K562 (cell line): ENCODE measurements around the gene HYI. TPM values are rescaled to one million over a fixed set of nuclear protein-coding genes. Genes with fewer than 3 reads are reported as not detected.

Experiments used
- ATAC-seq: fragments of 200-7000 bp; cut with Tn5 transposase; 3 replicates; pipeline ENCODE4 v1.9.1; 2020; ENCODE audit warnings: moderate library complexity
- BruUV-seq: library from RNA; stranded (reverse); fragments of 400-500 nt; replicated peaks from 2 replicates; lab custom pipeline; 2021; lab: Mats Ljungman, UMichigan
- CTCF ChIA-PET: fragments of 300-600 bp; formaldehyde crosslinking; extraction: SDS; loops from one replicate; lab custom pipeline; 2021; ENCODE audit warnings: low intra/inter-chr PET ratio; lab: Yijun Ruan, JAX
- POLR2A ChIA-PET: fragments of 300-600, 350-650 bp; sonication (Branson Sonifier 250); formaldehyde crosslinking; extraction: SDS; loops from one replicate; lab custom pipeline; 2021; ENCODE audit warnings: antibody characterized with exemption, inconsistent platforms; lab: Yijun Ruan, JAX
- DNase-seq, 4 experiments: peaks; one replicate each; pipeline versions ENCODE4 v3.0.0 to v3.0.0-alpha.2; 2011 to 2018; ENCODE audit warnings: low spot score in 3 of 4, mixed read lengths in 3 of 4; ENCODE audit errors: extremely low read depth in 1 of 4
- FAIRE-seq: peaks from 2 replicates; lab custom pipeline; 2011; peaks lifted over from hg19 to GRCh38; lab: Jason Lieb, UNC
- H2AFZ ChIP-seq: 2 replicates; pipeline ENCODE4 v1.6.0; 2011; ENCODE audit warnings: low read depth, low read length, control low read depth, inconsistent platforms
- H3K27ac ChIP-seq: fragments of 200-600 bp; 3 replicates; pipeline ENCODE4 v1.8.0; 2011; ENCODE audit warnings: low read depth, mild to moderate bottlenecking, control low read depth, inconsistent platforms, low read length, moderate library complexity, mixed read lengths; ENCODE audit errors: extremely low read depth
- H3K27me3 ChIP-seq, 2 experiments: fragments of 300-600 bp in 1 of 2; 2 replicates in 1 of 2; 3 replicates in 1 of 2; pipeline versions ENCODE4 v1.6.0 to v1.8.0; 2011; ENCODE audit warnings: inconsistent platforms in 2 of 2, low read length in 2 of 2, mild to moderate bottlenecking in 1 of 2, mixed read lengths in 1 of 2, moderate library complexity in 1 of 2; ENCODE audit not compliant: control insufficient read depth in 2 of 2, insufficient read depth in 2 of 2
- H3K36me3 ChIP-seq: fragments of 300-600 bp; 3 replicates; pipeline ENCODE4 v1.8.0; 2011; ENCODE audit warnings: mild to moderate bottlenecking, low read length, inconsistent platforms; ENCODE audit not compliant: control insufficient read depth, insufficient read depth
- H3K4me1 ChIP-seq, 2 experiments: fragments of 200-600 bp in 1 of 2; replicated peaks in 1 of 2; 2 replicates in 1 of 2; 3 replicates in 1 of 2; pipeline versions ENCODE4 v1.5.1 to v1.8.0; 2011; ENCODE audit warnings: inconsistent platforms in 2 of 2, low read length in 2 of 2, mild to moderate bottlenecking in 1 of 2, mixed read lengths in 1 of 2, moderate library complexity in 1 of 2; ENCODE audit not compliant: control insufficient read depth in 2 of 2, insufficient read depth in 2 of 2
- H3K4me2 ChIP-seq: 2 replicates; pipeline ENCODE4 v1.6.1; 2011; ENCODE audit warnings: low read length, control low read depth, inconsistent platforms, mixed read lengths; ENCODE audit not compliant: insufficient read depth
- H3K4me3 ChIP-seq: fragments of 200-600 bp; sonication (generic), shearing (Covaris generic); 2 replicates; pipeline ENCODE4 v1.5.1; 2016; ENCODE audit warnings: control low read depth, inconsistent platforms
- H3K79me2 ChIP-seq: fragments of 200-600 bp; 3 replicates; pipeline ENCODE4 v1.8.0; 2011; ENCODE audit warnings: low read length, inconsistent platforms; ENCODE audit not compliant: control insufficient read depth, insufficient read depth
- H3K9ac ChIP-seq, 2 experiments: 2 replicates each; pipeline versions ENCODE4 v1.6.0 to v1.6.1; 2011; ENCODE audit warnings: low read depth in 2 of 2, low read length in 2 of 2, control low read depth in 1 of 2, inconsistent platforms in 1 of 2, mild to moderate bottlenecking in 1 of 2, mixed read lengths in 1 of 2; ENCODE audit not compliant: insufficient read depth in 1 of 2
- H3K9me1 ChIP-seq: one replicate; pipeline ENCODE4 v1.6.0; 2011; ENCODE audit warnings: inconsistent platforms, mild to moderate bottlenecking, low read length, moderate library complexity; ENCODE audit not compliant: control insufficient read depth, insufficient read depth
- H3K9me3 ChIP-seq: replicated peaks from 2 replicates; pipeline ENCODE4 v1.5.1; 2011; ENCODE audit warnings: low read depth, low read length, inconsistent platforms; ENCODE audit not compliant: control insufficient read depth, insufficient read depth
- H4K20me1 ChIP-seq: replicated peaks from 2 replicates; pipeline ENCODE4 v1.6.1; 2011; ENCODE audit warnings: low read length, inconsistent platforms, mixed read lengths; ENCODE audit not compliant: control insufficient read depth, insufficient read depth
- CBX8 ChIP-seq: fragments of 200-600 bp; sonication (generic); IDR thresholded peaks from 2 replicates; pipeline ENCODE4 v1.6.1; 2012; ENCODE audit warnings: borderline replicate concordance, mixed run types, low read depth, mild to moderate bottlenecking, moderate library complexity, mixed read lengths, low read length, control low read depth, inconsistent platforms; ENCODE audit not compliant: poor library complexity, severe bottlenecking; ENCODE audit errors: extremely low read depth
- HMG20B ChIP-seq: fragments of 250-450 bp; sonication (Bioruptor Pico); IDR thresholded peaks from 2 replicates; pipeline ENCODE4 v1.5.0; 2021; ENCODE audit warnings: mild to moderate bottlenecking
- IRF1 ChIP-seq: sonication (generic); formaldehyde crosslinking; IDR thresholded peaks from 2 replicates; pipeline ENCODE4 v1.8.0; 2022; ENCODE audit warnings: missing genetic modification reagents, mild to moderate bottlenecking, borderline replicate concordance
- JUNB ChIP-seq: fragments of 450-650 bp; formaldehyde crosslinking; conservative IDR thresholded peaks from 2 replicates; pipeline ENCODE4 v1.4.0; 2020; ENCODE audit warnings: mild to moderate bottlenecking
- JUND ChIP-seq, 2 experiments: IDR thresholded peaks; 2 replicates in 1 of 2; 3 replicates in 1 of 2; pipeline ENCODE4 v1.6.1; 2011; ENCODE audit warnings: borderline replicate concordance in 2 of 2, low read depth in 2 of 2, low read length in 2 of 2, improper control_type of control experiment in 1 of 2, missing biosample characterization in 1 of 2, missing genetic modification characterization in 1 of 2, missing genetic modification reagents in 1 of 2
- MTA1 ChIP-seq: fragments of 450-650 bp; IDR thresholded peaks from 2 replicates; pipeline ENCODE4 v1.6.1; 2017; ENCODE audit warnings: borderline replicate concordance
- NR2F6 ChIP-seq: fragments of 450-650 bp; formaldehyde crosslinking; IDR thresholded peaks from 2 replicates; pipeline ENCODE4 v1.4.0; 2020; ENCODE audit warnings: mild to moderate bottlenecking
- PCBP2 ChIP-seq: fragments of 200-400 bp; formaldehyde crosslinking; IDR thresholded peaks from 2 replicates; pipeline ENCODE4 v1.6.1; 2018; ENCODE audit warnings: low read length, low read depth, mild to moderate bottlenecking, moderate library complexity; ENCODE audit not compliant: poor library complexity, severe bottlenecking
- POLR2B ChIP-seq: fragments of 450-650 bp; IDR thresholded peaks from 2 replicates; pipeline ENCODE4 v1.6.1; 2018; ENCODE audit warnings: low read depth; ENCODE audit not compliant: partially characterized antibody
- RBM22 ChIP-seq: fragments of 200-400 bp; formaldehyde crosslinking; IDR thresholded peaks from 2 replicates; pipeline ENCODE4 v1.6.1; 2018; ENCODE audit warnings: low read length, low read depth; ENCODE audit not compliant: poor library complexity, severe bottlenecking
- RBM34 ChIP-seq: fragments of 200-400 bp; formaldehyde crosslinking; IDR thresholded peaks from 2 replicates; pipeline ENCODE4 v1.6.1; 2018; ENCODE audit warnings: low read length, borderline replicate concordance; ENCODE audit not compliant: insufficient read depth
- SRSF9 ChIP-seq: fragments of 200-400 bp; formaldehyde crosslinking; IDR thresholded peaks from 2 replicates; pipeline ENCODE4 v1.6.1; 2017; ENCODE audit warnings: low read depth, low read length, borderline replicate concordance
- THAP7 ChIP-seq: fragments of 250-450 bp; sonication (Bioruptor Pico); IDR thresholded peaks from 2 replicates; pipeline ENCODE4 v1.5.0; 2021
- ZNF165 ChIP-seq: fragments of 250-450 bp; sonication (Bioruptor Pico); IDR thresholded peaks from 2 replicates; pipeline ENCODE4 v1.4.0; 2020; ENCODE audit warnings: borderline replicate concordance
- ZNF354B ChIP-seq: fragments of 250-450 bp; sonication (Bioruptor Pico); IDR thresholded peaks from 2 replicates; pipeline ENCODE4 v1.4.0; 2020
- ZSCAN29 ChIP-seq: fragments of 450-650 bp; IDR thresholded peaks from 2 replicates; pipeline ENCODE4 v1.6.1; 2017
- WGBS: fragments of 100-300 bp; shearing (Covaris generic); methylation state at CpG from one replicate; pipeline ENCODE4 v1.1.6; 2016; ENCODE audit warnings: low coverage, mixed read lengths; ENCODE audit not compliant: insufficient coverage; ENCODE audit errors: missing lambda C conversion rate; 5-methylcytosine and 5-hydroxymethylcytosine counted together
- in situ Hi-C: fragments of 300-500 bp; cut with MboI; formaldehyde crosslinking; loops from 4 replicates; pipeline ENCODE4 v1.15.0; 2018; ENCODE audit warnings: inconsistent platforms, mixed read lengths
- intact Hi-C: fragments of 100-400 bp; cut with micrococcal nuclease; formaldehyde crosslinking; loops from 2 replicates; pipeline ENCODE4 v1.14.2; 2022
- polyA plus RNA-seq, 8 experiments: library from polyadenylated mRNA; depleted of rRNA in 4 of 8; stranded (reverse) in 5 of 8; unstranded in 3 of 8; fragments of >200 nt; fragmentation: Nextera tagmentation in 2 of 8; fragmentation: Illumina TruSeq in 1 of 8; extraction: Ambion mirVana in 2 of 8; extraction: Trizol in 1 of 8; gene quantifications; 2 replicates each; pipeline versions ENCODE4 v1.2.1 to v1.2.3, GENCODE V29; 2011 to 2014; ENCODE audit warnings: inconsistent platforms in 1 of 8, missing spikeins in 1 of 8
- total RNA-seq, 7 experiments: library from RNA; depleted of rRNA in 6 of 7; stranded (reverse); fragments of >200 nt in 6 of 7; fragmentation: Illumina TruSeq in 2 of 7; extraction: Trizol in 2 of 7; gene quantifications; 2 replicates each; pipeline versions ENCODE4 v1.2.1 to v1.2.3, GENCODE V29; 2011 to 2021; ENCODE audit warnings: low replicate concordance in 1 of 7

Gene HYI
- total and polyA plus RNA-seq, 9 of the 15 experiments (the other 6 are each of a cell fraction or from before 2014, with no cell fraction given), result 0.04 to 4.1 (median 1.4) TPM; not detected in 1

GRCh38 chr1:43434256-43434655 is 19.5 kb downstream of the HYI start:
- Histone ChIP-seq H2AFZ (no peak overlapping the region), H3K4me3 (no peak overlapping the region), H3K79me2 (no peaks in the 10 kb centered on the region), H3K9me1 (no peaks in the 10 kb centered on the region), H3K4me1 (no peaks in the 10 kb centered on the region), H3K9me3 (no peaks in the 10 kb centered on the region), H4K20me1 (no peaks in the 10 kb centered on the region), H3K27ac (no peak overlapping the region), H3K36me3 (peaks cover 55% of the 10 kb centered on the region; the same call in 2 of the 3 replicates), H3K4me2 (no peak overlapping the region), H3K9ac (no peak overlapping the region), H3K27me3 (no peaks in the 10 kb centered on the region)
- POLR2A ChIA-PET, result interaction anchor here (1.1 to 1.7 kb wide), 2 partner anchors 10 to 21 kb away, joined by 4 to 6 read pairs; no protein-coding TSS in a partner anchor
- no peak for TF ChIP-seq POLR2B
- TF ChIP-seq JUNB (CRISPR knock-in tag), result no peak
- no peak for TF ChIP-seq JUND (IDR thresholded peaks at IDR 0.05; ENCODE audit: borderline replicate concordance, low read depth, low read length)
- no peak for TF ChIP-seq JUND (tag; IDR thresholded peaks at IDR 0.05; ENCODE audit: borderline replicate concordance, low read depth, low read length)
- TF ChIP-seq ZNF165, result no peak
- CTCF ChIA-PET, result no interaction called here
- WGBS, result 80% methylated on average over 7 of the region's 7 CpGs
- no peak for DNase-seq
- BruUV-seq, result no TSS peak
- in situ Hi-C loops (no loop called here), intact Hi-C loops (no loop called here)
- no peak for ATAC-seq
- no peak for FAIRE-seq

GRCh38 chr1:43432907-43433306 is 20.8 kb downstream of the HYI start:
- WGBS, result 87% methylated on average over 5 of the region's 5 CpGs
- in situ Hi-C loops, result no loop called here
- H3K4me2 ChIP-seq, result no peak overlapping the region
- H4K20me1 ChIP-seq, result no peaks in the 10 kb centered on the region
- no peaks in the 10 kb centered on the region for H3K27me3 ChIP-seq
- CTCF ChIA-PET, result no interaction called here
- peaks cover 63% of the 10 kb centered on the region; the same call in 2 of the 3 replicates for H3K36me3 ChIP-seq
- no peak overlapping the region for H3K4me3 ChIP-seq
- ATAC-seq (no peak), FAIRE-seq (no peak), DNase-seq (no peak)
- no peaks in the 10 kb centered on the region for H3K9me3 ChIP-seq
- intact Hi-C loops, result no loop called here
- H3K79me2 ChIP-seq, result no peaks in the 10 kb centered on the region
- no peak overlapping the region for H2AFZ ChIP-seq
- no peak overlapping the region for H3K9ac ChIP-seq
- H3K4me1 ChIP-seq, result no peaks in the 10 kb centered on the region
- no peak overlapping the region for H3K27ac ChIP-seq
- POLR2A ChIA-PET, result interaction anchor here (0.6 to 1.7 kb wide), 7 partner anchors 8 to 750 kb away, joined by 3 to 6 read pairs (median 3); no protein-coding TSS in a partner anchor
- no peaks in the 10 kb centered on the region for H3K9me1 ChIP-seq
- BruUV-seq, result no TSS peak
- TF ChIP-seq MTA1 (no peak), RBM22 (no peak), HMG20B (CRISPR knock-in tag) (no peak), ZSCAN29 (no peak), IRF1 (CRISPR knock-in tag) (no peak), NR2F6 (no peak), SRSF9 (no peak), ZNF354B (CRISPR knock-in tag) (no peak), PCBP2 (no peak), RBM34 (no peak), CBX8 (no peak), THAP7 (no peak)
